ENCODE results near the gene ETV5.

ETV5 gene

DNA sequence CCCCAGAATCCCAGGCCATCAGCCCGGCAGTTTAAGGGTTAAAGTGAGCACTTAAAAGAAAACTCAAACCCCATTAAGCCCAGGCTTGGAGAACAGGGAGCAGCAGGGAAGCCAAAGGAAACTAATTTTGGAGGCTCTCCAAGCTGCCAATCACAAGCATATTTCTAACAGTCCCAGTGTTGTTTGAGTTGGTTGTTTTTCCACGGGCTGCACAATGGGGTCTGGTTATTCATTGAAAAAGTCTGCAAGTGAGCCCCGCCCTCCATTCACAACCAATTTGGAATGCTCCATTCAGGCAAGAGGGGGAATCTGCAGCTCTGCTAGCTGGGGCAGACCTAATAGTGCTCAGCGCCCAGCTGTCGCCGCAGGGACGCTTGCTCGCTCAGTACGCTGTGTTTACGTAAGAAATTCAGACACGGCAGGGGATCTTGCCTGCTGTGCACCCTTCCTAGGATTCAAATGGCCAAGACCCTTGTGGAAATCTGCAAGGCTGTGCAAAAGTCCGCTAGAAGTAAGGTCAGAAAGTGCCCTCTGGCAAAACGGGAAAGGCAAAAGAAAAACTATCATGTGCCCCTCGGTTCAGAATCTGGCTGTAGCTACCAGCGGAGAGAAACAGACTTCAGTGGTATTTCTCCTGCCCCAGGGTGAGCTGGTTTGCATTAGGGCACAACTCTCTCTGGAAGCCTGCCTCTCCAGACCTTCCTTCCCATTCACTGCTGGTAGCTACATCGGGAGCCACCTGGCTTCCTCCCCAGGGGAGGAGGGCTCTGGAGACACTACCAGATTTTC, 11.0 kb downstream of the ETV5 start:
- DNase-seq, result peak in 55 of 56 donors; percentile 30 to 97 (median 81)

GRCh38 chr3:186097317-186097662, 11.6 kb downstream of the ETV5 start:
- DNase-seq, result no peak

- DNase-seq, result no peak
Observed at GRCh38 chr3:186096290-186096689, 12.6 kb downstream of the ETV5 start.

DNA sequence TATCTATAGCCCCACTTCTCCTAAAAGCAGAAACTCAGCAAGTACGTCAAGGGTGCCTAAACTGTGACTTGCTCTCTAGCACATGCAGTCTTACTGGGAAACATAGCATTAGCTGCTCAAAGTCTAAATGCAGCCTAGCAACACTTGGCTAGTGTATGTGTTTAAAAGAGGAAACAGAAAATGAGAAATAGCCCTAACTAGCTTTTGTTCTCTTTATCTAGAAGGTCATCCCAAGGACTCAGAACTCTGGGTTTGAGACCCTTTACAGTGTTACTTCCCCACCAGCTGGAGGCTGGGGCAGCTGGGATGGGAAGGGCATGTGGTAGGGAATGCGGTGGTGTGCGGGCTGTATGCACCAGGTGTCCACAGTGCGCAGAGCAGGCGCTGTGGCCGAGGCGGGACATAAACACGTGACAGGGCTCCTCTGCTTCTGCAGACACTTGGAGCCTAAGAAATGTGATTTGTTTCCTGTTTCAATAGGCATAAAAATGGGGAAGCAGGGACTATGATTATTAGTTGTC, 13.3 kb downstream of the ETV5 start:
- peak in 3 of 56 donors; percentile 4 to 7 (median 6) for DNase-seq

GRCh38 chr3:186094696-186095425, 14.0 kb downstream of the ETV5 start:
- no peak for DNase-seq

DNA sequence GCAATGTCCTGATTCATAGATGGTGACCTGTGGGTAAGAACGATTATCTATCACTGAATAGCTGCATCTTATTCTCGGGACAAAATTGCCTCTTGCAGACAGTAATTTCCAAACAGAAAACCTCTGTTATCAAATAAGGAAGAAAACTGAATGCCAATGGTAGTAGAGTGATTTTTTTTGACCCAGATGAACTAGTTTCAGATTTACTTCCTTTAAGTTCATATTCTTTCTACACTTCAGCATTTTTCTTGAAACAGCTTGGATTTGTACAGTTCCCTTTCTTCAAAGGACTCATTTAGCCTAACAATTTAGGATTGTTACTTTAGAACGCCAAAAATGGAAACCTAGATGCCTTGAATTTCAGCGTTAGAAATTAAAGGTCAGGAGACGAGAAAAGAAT, 14.6 kb downstream of the ETV5 start:
- no peak for DNase-seq

DNA sequence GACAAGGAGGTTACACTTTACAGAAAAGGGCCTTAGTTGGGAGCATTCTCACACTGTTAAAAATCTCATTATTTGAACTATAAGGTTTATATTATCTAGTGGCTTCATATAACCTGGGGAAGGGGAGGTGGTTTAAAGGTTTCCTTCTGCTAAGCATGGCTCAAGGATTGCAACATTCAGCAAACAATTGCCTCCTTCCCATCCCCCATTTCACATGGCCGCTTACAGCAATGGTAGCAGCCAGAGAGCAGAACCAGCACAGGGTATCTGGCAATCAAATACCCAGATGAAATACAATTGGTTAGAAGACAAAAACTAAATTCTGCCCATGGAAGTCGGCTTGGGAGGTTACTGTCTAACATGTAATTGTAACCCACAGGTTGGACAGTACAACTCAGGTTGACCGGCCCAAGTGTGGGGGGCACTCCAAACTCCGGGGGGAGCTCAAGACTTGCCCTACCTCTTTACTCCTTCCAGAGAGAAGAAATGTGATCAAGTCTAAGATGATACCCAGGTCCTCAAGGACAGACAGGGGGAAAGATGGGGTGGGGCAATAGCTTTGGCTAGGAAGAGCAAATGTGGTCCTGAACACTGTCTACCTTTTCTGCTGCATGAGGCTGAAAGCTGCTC, 15.5 kb downstream of the ETV5 start:
- no peak for DNase-seq

- no peak for DNase-seq
Observed at GRCh38 chr3:186092360-186093070, 16.4 kb downstream of the ETV5 start.

DNA sequence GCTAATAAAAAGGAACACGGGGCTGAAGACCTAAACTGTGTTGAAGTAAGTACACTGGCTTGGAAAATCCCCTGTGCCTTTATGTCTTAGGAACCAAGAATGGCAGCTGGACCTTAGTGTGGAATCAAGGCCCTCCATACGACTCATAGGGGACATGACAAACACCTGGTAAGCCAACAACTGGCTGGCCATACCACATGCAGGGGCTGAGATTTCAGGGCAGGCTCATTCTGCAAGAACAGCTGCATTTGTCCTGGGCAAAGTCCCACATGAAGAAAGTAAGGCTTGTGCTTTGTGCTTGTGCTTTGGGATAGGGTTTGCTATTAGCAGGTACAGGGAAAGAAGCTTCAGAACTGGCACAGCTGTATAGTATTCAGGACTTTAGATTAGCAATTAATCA, 18.0 kb downstream of the ETV5 start:
- no peak for DNase-seq

- DNase-seq, result no peak
Observed at GRCh38 chr3:186088335-186088734, 20.6 kb downstream of the ETV5 start.

GRCh38 chr3:186084264-186084663, 24.6 kb downstream of the ETV5 start:
- DNase-seq, result no peak

- DNase-seq, result no peak
Observed at GRCh38 chr3:186083746-186084145, 25.1 kb downstream of the ETV5 start.

- DNase-seq, result no peak
Observed at GRCh38 chr3:186082150-186082549, 26.7 kb downstream of the ETV5 start.

DNA sequence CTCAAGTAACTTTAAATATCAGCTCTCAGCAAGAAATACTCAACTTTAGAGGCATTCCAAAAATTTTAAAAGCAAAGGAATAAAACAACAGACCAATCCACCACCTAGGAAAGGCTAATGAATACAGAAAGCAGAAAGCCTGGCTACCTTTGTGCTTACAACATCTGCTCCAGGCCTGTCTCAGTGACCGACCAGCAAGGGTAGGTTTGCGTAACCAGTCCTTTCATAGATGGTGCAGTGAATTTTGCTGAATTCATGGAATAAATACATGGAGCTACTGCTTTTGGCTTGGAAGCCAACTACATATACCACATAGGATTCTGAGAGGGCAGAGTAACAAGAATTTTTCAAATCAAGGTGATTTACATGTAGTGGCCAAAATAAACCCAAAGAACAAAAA, 27.2 kb downstream of the ETV5 start:
- DNase-seq, result no peak

DNA sequence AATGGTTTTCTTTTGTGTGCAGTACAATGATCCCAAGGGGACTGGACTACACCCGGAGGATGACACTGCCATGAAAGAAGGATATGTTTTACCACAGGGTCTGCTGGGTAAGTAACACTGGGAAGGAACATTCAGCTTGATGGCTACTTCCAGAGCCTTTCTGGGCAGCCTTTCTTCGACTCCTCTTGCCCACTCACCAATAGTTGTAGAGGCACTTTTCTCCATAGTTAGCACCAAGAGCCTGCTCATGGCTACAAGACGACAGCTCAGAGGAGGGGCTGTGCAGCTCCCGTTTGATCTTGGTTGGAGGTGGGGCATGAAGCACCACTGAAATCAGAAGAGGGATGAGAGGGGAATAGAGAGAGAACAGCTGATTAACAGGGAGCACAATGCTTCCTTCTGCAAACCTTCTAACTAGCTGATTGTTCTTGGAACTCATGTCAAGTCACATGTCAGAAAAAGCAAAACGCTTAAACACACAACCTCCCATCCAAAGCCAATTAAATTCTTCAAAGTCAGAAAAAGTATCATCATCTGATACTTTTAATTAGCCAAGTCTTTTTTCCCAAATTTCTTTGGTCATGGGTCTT, 27.9 kb downstream of the ETV5 start:
- DNase-seq, result no peak

GRCh38 chr3:186079925-186080324, 29.0 kb downstream of the ETV5 start:
- no peak for DNase-seq

- no peak for DNase-seq
Observed at GRCh38 chr3:186077466-186077865, 31.4 kb downstream of the ETV5 start.

DNA sequence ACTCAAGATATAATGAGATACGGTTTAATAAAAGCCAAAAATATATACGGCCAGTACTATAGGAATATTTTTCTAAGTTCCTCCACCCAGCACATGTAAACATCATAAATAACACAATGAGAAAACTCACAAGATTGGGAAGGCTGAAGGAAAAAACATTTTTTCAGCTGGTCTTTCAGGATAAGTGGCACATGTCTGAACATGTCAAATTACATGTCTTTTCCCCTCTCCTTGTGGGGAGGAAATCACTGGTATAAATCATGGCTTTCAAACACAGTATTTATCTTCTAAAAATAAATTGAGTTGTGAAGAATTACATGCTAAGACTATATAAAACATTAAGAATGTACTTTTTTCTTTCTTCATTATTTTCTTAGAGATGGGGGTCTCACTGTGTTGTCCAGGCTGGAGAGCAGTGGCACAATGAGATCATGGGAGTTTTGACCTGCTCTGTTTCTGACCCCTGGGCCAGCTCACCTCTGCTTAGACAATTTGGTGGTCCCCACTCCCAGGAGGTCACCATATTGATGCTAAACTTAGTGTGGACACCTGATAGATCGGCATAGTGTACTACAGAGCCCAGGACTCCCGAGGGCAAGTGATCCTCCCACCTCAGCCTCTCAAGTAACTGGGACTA, 32.8 kb downstream of the ETV5 start:
- DNase-seq, result no peak

DNA sequence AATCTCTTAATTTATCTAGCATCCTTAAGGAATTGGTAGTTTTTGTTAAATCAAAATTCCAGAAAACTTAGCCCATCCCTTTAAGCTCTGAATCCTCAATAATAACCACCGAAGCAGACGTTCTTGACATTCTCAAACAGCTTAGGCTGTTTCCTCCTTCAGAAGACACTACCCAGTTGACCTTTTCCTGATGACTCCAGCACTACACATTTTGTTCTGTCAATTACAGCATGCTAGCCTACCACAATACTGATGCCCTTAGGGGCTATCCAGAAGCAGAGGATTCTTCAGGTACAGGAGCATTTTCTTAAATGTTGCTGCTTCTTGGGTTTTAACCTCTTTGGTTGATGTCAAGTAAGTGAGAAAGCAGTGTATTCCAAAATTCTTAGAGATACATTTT, 33.4 kb downstream of the ETV5 start:
- no peak for DNase-seq

GRCh38 chr3:186073641-186074040, 35.2 kb downstream of the ETV5 start:
- no peak for DNase-seq

- no peak for DNase-seq
Observed at GRCh38 chr3:186070996-186071395, 37.9 kb downstream of the ETV5 start.

All from amygdala (tissue), 56 donors.